Liver (tissue), 9 donors: ENCODE results near the gene FAM89B. TPM values are rescaled to one million over a fixed set of nuclear protein-coding genes. Genes with fewer than 3 reads are reported as not detected.

Experiments
- DNase-seq: peaks from one replicate; pipeline ENCODE4 v3.0.0-alpha.2; 2017; ENCODE audit warnings: low spot score
- H3K27ac ChIP-seq, 2 donors: one replicate each; pipeline ENCODE4 v1.7.0; 2013; ENCODE audit warnings: inconsistent platforms in 2 of 2, low read length in 2 of 2, control low read depth in 1 of 2, low read depth in 1 of 2, mild to moderate bottlenecking in 1 of 2
- H3K27me3 ChIP-seq, 4 donors: one replicate each; pipeline versions ENCODE4 v1.6.1 to v1.7.0; 2013; ENCODE audit warnings: low read length in 3 of 4, inconsistent platforms in 1 of 4, mild to moderate bottlenecking in 1 of 4, moderate library complexity in 1 of 4; ENCODE audit not compliant: control insufficient read depth in 4 of 4, insufficient read depth in 4 of 4
- H3K36me3 ChIP-seq, 4 donors: one replicate each; pipeline versions ENCODE4 v1.6.1 to v1.7.0; 2013; ENCODE audit warnings: low read length in 3 of 4, mild to moderate bottlenecking in 3 of 4, low read depth in 1 of 4, moderate library complexity in 1 of 4; ENCODE audit not compliant: control insufficient read depth in 4 of 4, insufficient read depth in 3 of 4
- H3K4me1 ChIP-seq, 4 donors: one replicate each; pipeline versions ENCODE4 v1.6.1 to v1.7.0; 2013; ENCODE audit warnings: low read length in 3 of 4, mild to moderate bottlenecking in 3 of 4, moderate library complexity in 1 of 4; ENCODE audit not compliant: control insufficient read depth in 4 of 4, insufficient read depth in 4 of 4
- H3K4me3 ChIP-seq, 3 donors: one replicate each; pipeline versions ENCODE4 v1.6.1 to v1.7.0; 2013; ENCODE audit warnings: low read length in 3 of 3, control low read depth in 1 of 3, low read depth in 1 of 3, mild to moderate bottlenecking in 1 of 3
- H3K9ac ChIP-seq, 2 donors: one replicate each; pipeline ENCODE4 v1.7.0; 2013; ENCODE audit warnings: low read length in 2 of 2, mild to moderate bottlenecking in 2 of 2, moderate library complexity in 2 of 2, control low read depth in 1 of 2, low read depth in 1 of 2
- H3K9me3 ChIP-seq, 4 donors: one replicate each; pipeline versions ENCODE4 v1.6.1 to v1.7.0; 2013; ENCODE audit warnings: low read length in 3 of 4; ENCODE audit not compliant: control insufficient read depth in 4 of 4
- EGR1 ChIP-seq, 2 donors: IDR thresholded peaks; 2 replicates each; pipeline ENCODE4 v1.6.1; 2016 to 2018; ENCODE audit warnings: antibody characterized with exemption in 2 of 2, low read depth in 2 of 2
- FOXA1 ChIP-seq: IDR thresholded peaks from 2 replicates; pipeline ENCODE4 v1.6.1; 2016; ENCODE audit warnings: antibody characterized with exemption
- FOXA2 ChIP-seq: IDR thresholded peaks from 2 replicates; pipeline ENCODE4 v1.6.1; 2016; ENCODE audit warnings: antibody characterized with exemption
- GABPA ChIP-seq, 2 donors: IDR thresholded peaks in 1 of 2; conservative IDR thresholded peaks in 1 of 2; 2 replicates each; pipeline ENCODE4 v1.6.1; 2016; ENCODE audit warnings: antibody characterized with exemption in 2 of 2, mild to moderate bottlenecking in 1 of 2, moderate library complexity in 1 of 2
- HNF4A ChIP-seq, 2 donors: conservative IDR thresholded peaks; 2 replicates each; pipeline ENCODE4 v1.6.1; 2016; ENCODE audit warnings: antibody characterized with exemption in 2 of 2, mild to moderate bottlenecking in 2 of 2
- HNF4G ChIP-seq: IDR thresholded peaks from 2 replicates; pipeline ENCODE4 v1.6.1; 2016; ENCODE audit warnings: antibody characterized with exemption
- JUND ChIP-seq, 2 donors: IDR thresholded peaks; 2 replicates each; pipeline ENCODE4 v1.6.1; 2016; ENCODE audit warnings: antibody characterized with exemption in 2 of 2
- NR2F2 ChIP-seq: IDR thresholded peaks from 2 replicates; pipeline ENCODE4 v1.6.1; 2016; ENCODE audit warnings: antibody characterized with exemption
- RAD21 ChIP-seq, 2 donors: IDR thresholded peaks; 2 replicates each; pipeline ENCODE4 v1.6.1; 2016; ENCODE audit warnings: antibody characterized with exemption in 2 of 2, mild to moderate bottlenecking in 2 of 2
- SP1 ChIP-seq: IDR thresholded peaks from 2 replicates; pipeline ENCODE4 v1.6.1; 2018; ENCODE audit warnings: antibody characterized with exemption, mild to moderate bottlenecking
- TAF1 ChIP-seq: conservative IDR thresholded peaks from 2 replicates; pipeline ENCODE4 v1.6.1; 2016; ENCODE audit warnings: antibody characterized with exemption, mild to moderate bottlenecking
- YY1 ChIP-seq: IDR thresholded peaks from 2 replicates; pipeline ENCODE4 v1.6.1; 2016; ENCODE audit warnings: antibody characterized with exemption, mild to moderate bottlenecking
- WGBS: extraction: QIAGEN DNeasy Blood & Tissue Kit; methylation state at CpG from one replicate; pipeline ENCODE4 v1.1.7; 2013; 5-methylcytosine and 5-hydroxymethylcytosine counted together
- polyA plus RNA-seq, 2 donors: library from polyadenylated mRNA; stranded (reverse) in 1 of 2; unstranded in 1 of 2; fragments of 200-250 nt in 1 of 2; fragments of >200 nt in 1 of 2; fragmentation: Nextera tagmentation in 1 of 2; extraction: Ambion mirVana in 1 of 2; gene quantifications; one replicate each; pipeline versions ENCODE4 v1.2.1 to v1.2.3, GENCODE V29; 2013 to 2015
- total RNA-seq, 2 donors: library from RNA; depleted of rRNA; stranded (reverse); fragments of >200 nt; gene quantifications; one replicate each; pipeline ENCODE4 v1.2.3, GENCODE V29; 2014
- TF ChIP-seq, protein P1 (sequence below): IDR thresholded peaks from 2 replicates; pipeline ENCODE4 v1.6.1; 2016; ENCODE audit warnings: antibody characterized with exemption
- TF ChIP-seq, protein P2 (sequence below): IDR thresholded peaks from 2 replicates; pipeline ENCODE4 v1.6.1; 2016; ENCODE audit warnings: antibody characterized with exemption
- TF ChIP-seq, protein P3 (sequence below): IDR thresholded peaks from 2 replicates; pipeline ENCODE4 v1.6.1; 2016; ENCODE audit warnings: antibody characterized with exemption, mild to moderate bottlenecking
- TF ChIP-seq, protein P4 (sequence below): IDR thresholded peaks from 2 replicates; pipeline ENCODE4 v1.6.1; 2016; ENCODE audit warnings: antibody characterized with exemption
- TF ChIP-seq, protein P5 (sequence below): fragments of 150-350 bp; IDR thresholded peaks from 2 replicates; pipeline ENCODE4 v1.5.1; 2017; ENCODE audit warnings: improper control_type of control experiment, low read depth, low read length; ENCODE audit not compliant: missing input control
- donor health status: healthy.
- donor health status: healthy.
- donor health status: healthy.
- donor health status: healthy.
- donor health status: healthy.

FAM89B gene
- total and polyA plus RNA-seq, 4 donors: 4.7 to 16.7 (median 9.5) TPM

DNA sequence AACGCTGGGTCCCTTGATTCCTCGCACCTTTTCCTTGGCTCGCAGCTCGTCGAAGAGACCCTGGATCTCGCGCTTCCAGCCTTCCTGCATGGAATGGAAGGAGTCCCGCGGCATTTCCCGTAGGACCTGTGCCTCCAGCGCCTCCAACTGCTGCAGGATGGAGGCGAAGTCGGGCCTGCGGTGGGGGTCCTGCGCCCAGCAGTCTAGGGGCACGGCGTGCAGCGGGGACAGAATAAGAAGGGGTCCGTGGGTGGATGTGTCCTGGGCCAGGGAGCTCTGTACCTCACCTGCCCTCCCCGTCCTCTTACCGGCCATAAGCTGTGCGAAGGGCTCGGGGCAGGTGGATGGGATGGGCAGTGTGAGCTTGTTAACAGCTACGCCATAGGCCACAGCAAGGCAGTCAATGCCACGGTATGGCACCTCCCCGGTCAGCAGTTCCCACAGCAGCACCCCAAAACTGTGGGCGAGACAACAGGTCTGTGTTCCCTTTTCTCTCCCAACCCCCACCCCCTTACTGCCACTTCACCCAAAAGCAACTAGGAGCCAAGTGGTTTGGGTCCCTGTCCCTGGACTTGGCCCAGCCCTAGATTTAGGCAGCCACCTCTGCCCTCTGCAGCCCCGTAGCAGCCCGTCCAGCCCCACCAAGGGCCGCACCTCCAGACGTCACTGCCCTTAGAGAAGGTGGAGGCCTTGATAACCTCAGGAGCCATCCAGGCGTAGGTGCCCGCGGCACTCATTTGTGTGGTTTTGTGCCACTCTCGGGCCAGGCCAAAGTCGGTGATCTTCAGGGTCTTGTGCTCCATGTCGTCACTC, 35.5 kb downstream of the FAM89B start:
- 93% methylated on average over 37 of the region's 37 CpGs for WGBS
- Histone ChIP-seq H3K9me3 (no peaks in the 10 kb centered on the region), H3K36me3 (peaks cover 9 to 51% (median 25%) of the 10 kb centered on the region in 4 donors), H3K27me3 (no peaks in the 10 kb centered on the region), H3K4me3 (no peak overlapping the region), H3K27ac (no peak overlapping the region), H3K4me1 (peaks cover 9 to 41% (median 30%) of the 10 kb centered on the region in 4 donors), H3K9ac (no peak overlapping the region)
- TF ChIP-seq, protein P1, sequence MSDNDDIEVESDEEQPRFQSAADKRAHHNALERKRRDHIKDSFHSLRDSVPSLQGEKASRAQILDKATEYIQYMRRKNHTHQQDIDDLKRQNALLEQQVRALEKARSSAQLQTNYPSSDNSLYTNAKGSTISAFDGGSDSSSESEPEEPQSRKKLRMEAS: no peak
- TF ChIP-seq, protein P2, sequence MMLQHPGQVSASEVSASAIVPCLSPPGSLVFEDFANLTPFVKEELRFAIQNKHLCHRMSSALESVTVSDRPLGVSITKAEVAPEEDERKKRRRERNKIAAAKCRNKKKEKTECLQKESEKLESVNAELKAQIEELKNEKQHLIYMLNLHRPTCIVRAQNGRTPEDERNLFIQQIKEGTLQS: no peak
- TF ChIP-seq, protein P3, sequence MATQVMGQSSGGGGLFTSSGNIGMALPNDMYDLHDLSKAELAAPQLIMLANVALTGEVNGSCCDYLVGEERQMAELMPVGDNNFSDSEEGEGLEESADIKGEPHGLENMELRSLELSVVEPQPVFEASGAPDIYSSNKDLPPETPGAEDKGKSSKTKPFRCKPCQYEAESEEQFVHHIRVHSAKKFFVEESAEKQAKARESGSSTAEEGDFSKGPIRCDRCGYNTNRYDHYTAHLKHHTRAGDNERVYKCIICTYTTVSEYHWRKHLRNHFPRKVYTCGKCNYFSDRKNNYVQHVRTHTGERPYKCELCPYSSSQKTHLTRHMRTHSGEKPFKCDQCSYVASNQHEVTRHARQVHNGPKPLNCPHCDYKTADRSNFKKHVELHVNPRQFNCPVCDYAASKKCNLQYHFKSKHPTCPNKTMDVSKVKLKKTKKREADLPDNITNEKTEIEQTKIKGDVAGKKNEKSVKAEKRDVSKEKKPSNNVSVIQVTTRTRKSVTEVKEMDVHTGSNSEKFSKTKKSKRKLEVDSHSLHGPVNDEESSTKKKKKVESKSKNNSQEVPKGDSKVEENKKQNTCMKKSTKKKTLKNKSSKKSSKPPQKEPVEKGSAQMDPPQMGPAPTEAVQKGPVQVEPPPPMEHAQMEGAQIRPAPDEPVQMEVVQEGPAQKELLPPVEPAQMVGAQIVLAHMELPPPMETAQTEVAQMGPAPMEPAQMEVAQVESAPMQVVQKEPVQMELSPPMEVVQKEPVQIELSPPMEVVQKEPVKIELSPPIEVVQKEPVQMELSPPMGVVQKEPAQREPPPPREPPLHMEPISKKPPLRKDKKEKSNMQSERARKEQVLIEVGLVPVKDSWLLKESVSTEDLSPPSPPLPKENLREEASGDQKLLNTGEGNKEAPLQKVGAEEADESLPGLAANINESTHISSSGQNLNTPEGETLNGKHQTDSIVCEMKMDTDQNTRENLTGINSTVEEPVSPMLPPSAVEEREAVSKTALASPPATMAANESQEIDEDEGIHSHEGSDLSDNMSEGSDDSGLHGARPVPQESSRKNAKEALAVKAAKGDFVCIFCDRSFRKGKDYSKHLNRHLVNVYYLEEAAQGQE: no peak
- TF ChIP-seq, protein P4, sequence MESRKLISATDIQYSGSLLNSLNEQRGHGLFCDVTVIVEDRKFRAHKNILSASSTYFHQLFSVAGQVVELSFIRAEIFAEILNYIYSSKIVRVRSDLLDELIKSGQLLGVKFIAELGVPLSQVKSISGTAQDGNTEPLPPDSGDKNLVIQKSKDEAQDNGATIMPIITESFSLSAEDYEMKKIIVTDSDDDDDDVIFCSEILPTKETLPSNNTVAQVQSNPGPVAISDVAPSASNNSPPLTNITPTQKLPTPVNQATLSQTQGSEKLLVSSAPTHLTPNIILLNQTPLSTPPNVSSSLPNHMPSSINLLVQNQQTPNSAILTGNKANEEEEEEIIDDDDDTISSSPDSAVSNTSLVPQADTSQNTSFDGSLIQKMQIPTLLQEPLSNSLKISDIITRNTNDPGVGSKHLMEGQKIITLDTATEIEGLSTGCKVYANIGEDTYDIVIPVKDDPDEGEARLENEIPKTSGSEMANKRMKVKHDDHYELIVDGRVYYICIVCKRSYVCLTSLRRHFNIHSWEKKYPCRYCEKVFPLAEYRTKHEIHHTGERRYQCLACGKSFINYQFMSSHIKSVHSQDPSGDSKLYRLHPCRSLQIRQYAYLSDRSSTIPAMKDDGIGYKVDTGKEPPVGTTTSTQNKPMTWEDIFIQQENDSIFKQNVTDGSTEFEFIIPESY: no peak
- TF ChIP-seq RAD21 (IDR thresholded peaks at IDR 0.05) (no peak), FOXA1 (no peak), GABPA (IDR thresholded peaks at IDR 0.05 in 1 of 2, conservative IDR thresholded peaks at IDR 0.05 in 1 of 2) (no peak), HNF4G (no peak), FOXA2 (no peak), EGR1 (IDR thresholded peaks at IDR 0.05; ENCODE audit: low read depth in 2 of 2) (no peak), NR2F2 (no peak), SP1 (no peak), HNF4A (conservative IDR thresholded peaks at IDR 0.05) (no peak), TAF1 (no peak), YY1 (no peak), JUND (IDR thresholded peaks at IDR 0.05) (no peak)
- TF ChIP-seq, protein P5, sequence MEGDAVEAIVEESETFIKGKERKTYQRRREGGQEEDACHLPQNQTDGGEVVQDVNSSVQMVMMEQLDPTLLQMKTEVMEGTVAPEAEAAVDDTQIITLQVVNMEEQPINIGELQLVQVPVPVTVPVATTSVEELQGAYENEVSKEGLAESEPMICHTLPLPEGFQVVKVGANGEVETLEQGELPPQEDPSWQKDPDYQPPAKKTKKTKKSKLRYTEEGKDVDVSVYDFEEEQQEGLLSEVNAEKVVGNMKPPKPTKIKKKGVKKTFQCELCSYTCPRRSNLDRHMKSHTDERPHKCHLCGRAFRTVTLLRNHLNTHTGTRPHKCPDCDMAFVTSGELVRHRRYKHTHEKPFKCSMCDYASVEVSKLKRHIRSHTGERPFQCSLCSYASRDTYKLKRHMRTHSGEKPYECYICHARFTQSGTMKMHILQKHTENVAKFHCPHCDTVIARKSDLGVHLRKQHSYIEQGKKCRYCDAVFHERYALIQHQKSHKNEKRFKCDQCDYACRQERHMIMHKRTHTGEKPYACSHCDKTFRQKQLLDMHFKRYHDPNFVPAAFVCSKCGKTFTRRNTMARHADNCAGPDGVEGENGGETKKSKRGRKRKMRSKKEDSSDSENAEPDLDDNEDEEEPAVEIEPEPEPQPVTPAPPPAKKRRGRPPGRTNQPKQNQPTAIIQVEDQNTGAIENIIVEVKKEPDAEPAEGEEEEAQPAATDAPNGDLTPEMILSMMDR: no peak
- no peak for DNase-seq
